NCI-H2029 treated with DMSO at 0.1 percent for 48 hours (cell line): ENCODE measurements around the gene ERBB4.

Experiments used
- DNase-seq: peaks from one replicate; lab custom pipeline; 2025; lab: John Stamatoyannopoulos, UW

The ERBB4 gene

GRCh38 chr2:211405036-211405435, 1133.6 kb downstream of the ERBB4 start:
- no peak for DNase-seq

- no peak for DNase-seq
These were observed 1134.5 kb downstream of the ERBB4 start for GRCh38 chr2:211404098-211404497.

GRCh38 chr2:211401328-211401727, 1137.3 kb downstream of the ERBB4 start:
- no peak for DNase-seq

- no peak for DNase-seq
These were observed 1140.8 kb downstream of the ERBB4 start for GRCh38 chr2:211397764-211398163.

- DNase-seq, result peak; percentile 56
These were observed 1141.8 kb downstream of the ERBB4 start for GRCh38 chr2:211396815-211397214.

- DNase-seq, result no peak
These were observed 1147.4 kb downstream of the ERBB4 start for GRCh38 chr2:211391189-211391567.

- DNase-seq, result no peak
These were observed 1147.9 kb downstream of the ERBB4 start for GRCh38 chr2:211390536-211391188.

GRCh38 chr2:211387734-211388133, 1150.9 kb downstream of the ERBB4 start:
- no peak for DNase-seq

GRCh38 chr2:211380041-211380440, 1158.6 kb downstream of the ERBB4 start:
- no peak for DNase-seq

- DNase-seq, result no peak
These were observed 1162.2 kb downstream of the ERBB4 start for GRCh38 chr2:211376410-211376809.

- DNase-seq, result no peak
These were observed 1165.4 kb downstream of the ERBB4 start for GRCh38 chr2:211373203-211373602.

- DNase-seq, result no peak
These were observed 1167.1 kb downstream of the ERBB4 start for GRCh38 chr2:211371465-211371864.

- DNase-seq, result no peak
These were observed 1170.1 kb downstream of the ERBB4 start for GRCh38 chr2:211368467-211368866.

- DNase-seq, result no peak
These were observed 1170.9 kb downstream of the ERBB4 start for GRCh38 chr2:211367711-211368110.

GRCh38 chr2:211367293-211367692, 1171.3 kb downstream of the ERBB4 start:
- no peak for DNase-seq

GRCh38 chr2:211364911-211365310, 1173.7 kb downstream of the ERBB4 start:
- DNase-seq, result no peak

GRCh38 chr2:211361383-211361782, 1177.2 kb downstream of the ERBB4 start:
- no peak for DNase-seq

GRCh38 chr2:211359347-211359746, 1179.3 kb downstream of the ERBB4 start:
- DNase-seq, result no peak

GRCh38 chr2:211358504-211358903, 1180.1 kb downstream of the ERBB4 start:
- DNase-seq, result no peak

- DNase-seq, result no peak
These were observed 1184.1 kb downstream of the ERBB4 start for GRCh38 chr2:211354481-211354880.

GRCh38 chr2:211351987-211352386, 1186.6 kb downstream of the ERBB4 start:
- DNase-seq, result peak; percentile 58

- no peak for DNase-seq
These were observed 1189.6 kb downstream of the ERBB4 start for GRCh38 chr2:211349031-211349430.

GRCh38 chr2:211347328-211347727, 1191.3 kb downstream of the ERBB4 start:
- no peak for DNase-seq

- no peak for DNase-seq
These were observed 1194.3 kb downstream of the ERBB4 start for GRCh38 chr2:211344289-211344688.
